Activated B cell treated with CpG ODN at 0.5 μM for 24 hours (primary cell): ENCODE measurements around the gene RAP1A. TPM values are rescaled to one million over a fixed set of nuclear protein-coding genes. Genes with fewer than 3 reads are reported as not detected.

Experiments
- ATAC-seq: fragments of 200-7000 bp; cut with Tn5 transposase; one replicate; pipeline ENCODE4 v1.10.0; 2021; ENCODE audit warnings: low read depth, mild to moderate bottlenecking, moderate library complexity
- CTCF ChIA-PET: fragments of 350-600 bp; sonication (Branson Sonifier 250); formaldehyde crosslinking; loops from one replicate; lab custom pipeline; 2021; ENCODE audit warnings: antibody characterized with exemption; lab: Charles Lee
- POLR2A ChIA-PET: fragments of 350-600 bp; sonication (Branson Sonifier 250); formaldehyde crosslinking; loops from one replicate; lab custom pipeline; 2021; ENCODE audit warnings: antibody characterized with exemption; lab: Charles Lee
- DNase-seq: peaks from one replicate; pipeline ENCODE4 v3.0.0; 2022
- H3K27ac Mint-ChIP-seq: one replicate; pipeline ENCODE4 v1.8.0; 2020; ENCODE audit warnings: mixed read lengths
- H3K27me3 Mint-ChIP-seq: one replicate; pipeline ENCODE4 v1.8.0; 2021; ENCODE audit warnings: mixed read lengths
- H3K36me3 Mint-ChIP-seq: one replicate; pipeline ENCODE4 v1.8.0; 2021; ENCODE audit warnings: low read depth, mixed read lengths
- H3K4me1 Mint-ChIP-seq: one replicate; pipeline ENCODE4 v1.8.0; 2021; ENCODE audit warnings: mixed read lengths
- H3K4me3 Mint-ChIP-seq: one replicate; pipeline ENCODE4 v1.8.0; 2020; ENCODE audit warnings: mild to moderate bottlenecking, mixed read lengths
- H3K9me3 Mint-ChIP-seq: one replicate; pipeline ENCODE4 v1.8.0; 2020; ENCODE audit warnings: mixed read lengths
- CTCF ChIP-seq: fragments of 200-600 bp; IDR thresholded peaks from one replicate; pipeline ENCODE4 v1.8.0; 2022; ENCODE audit warnings: antibody characterized with exemption, mild to moderate bottlenecking
- intact Hi-C: fragments of 100-400 bp; cut with micrococcal nuclease; formaldehyde crosslinking; loops from one replicate; pipeline ENCODE4 v1.15.1; 2024
- total RNA-seq: library from RNA; stranded (reverse); gene quantifications from 2 replicates; pipeline ENCODE4 v1.2.3, GENCODE V29; 2022

RAP1A gene
- total RNA-seq, 1 donor from 2014 or later, result 93.8 TPM

GRCh38 chr1:111758373-111758772 lies 138.8 kb downstream of the RAP1A start:
- TF ChIP-seq CTCF, result no peak
- intact Hi-C loops, result loop anchor here (5.0 kb wide), 3 partner anchors 556 to 796 kb away; partner anchors contain the start of genes DENND2D and LRIF1
- DNase-seq, result no peak
- Mint-ChIP-seq H3K27me3 (no peaks in the 10 kb centered on the region), H3K27ac (peak overlapping the region; percentile 43), H3K4me3 (peak overlapping the region; percentile 16), H3K36me3 (peaks cover 62% of the 10 kb centered on the region), H3K4me1 (peaks cover 30% of the 10 kb centered on the region), H3K9me3 (no peaks in the 10 kb centered on the region)
- CTCF ChIA-PET, result no interaction called here
- POLR2A ChIA-PET, result interaction anchor here (0.7 kb wide), 1 partner anchor 187 kb away, joined by 6 read pairs; no protein-coding TSS in a partner anchor
- ATAC-seq, result no peak

GRCh38 chr1:111761717-111762116 lies 142.1 kb downstream of the RAP1A start:
- Mint-ChIP-seq H3K4me1 (peaks cover 16% of the 10 kb centered on the region), H3K4me3 (no peak overlapping the region)

GRCh38 chr1:111762332-111762731 lies 142.7 kb downstream of the RAP1A start:
- ChIA-PET CTCF (interaction anchor here (1.3 kb wide), 1 partner anchor 255 kb away, joined by 3 read pairs; no protein-coding TSS in a partner anchor), POLR2A (no interaction called here)
- Mint-ChIP-seq H3K4me1 (peaks cover 9% of the 10 kb centered on the region), H3K27me3 (no peaks in the 10 kb centered on the region), H3K36me3 (peaks cover 86% of the 10 kb centered on the region), H3K4me3 (no peak overlapping the region), H3K9me3 (no peaks in the 10 kb centered on the region), H3K27ac (no peak overlapping the region)
- ATAC-seq (no peak), DNase-seq (no peak)
- intact Hi-C loops, result no loop called here
- TF ChIP-seq CTCF, result no peak

More at GRCh38 chr1:111761717-111762116, 142.1 kb downstream of the RAP1A start:
- CTCF ChIA-PET, result interaction anchor here (1.3 kb wide), 1 partner anchor 254 kb away, joined by 3 read pairs; no protein-coding TSS in a partner anchor
- Mint-ChIP-seq H3K36me3 (peaks cover 83% of the 10 kb centered on the region), H3K27me3 (no peaks in the 10 kb centered on the region), H3K27ac (no peak overlapping the region), H3K9me3 (no peaks in the 10 kb centered on the region)
- intact Hi-C loops, result no loop called here
- DNase-seq (no peak), ATAC-seq (no peak)
- POLR2A ChIA-PET, result no interaction called here
- no peak for TF ChIP-seq CTCF

Other genes starting within 250 kb of the RAP1A start
- 1.3 and 3.5 TPM in 2 replicates for gene OVGP1, start 192.1 kb upstream of the RAP1A start, total RNA-seq
- gene WDR77, start 170.5 kb upstream of the RAP1A start, total RNA-seq, result 55.8 and 63.3 TPM in 2 replicates
- 220 and 229 TPM in 2 replicates for gene ATP5PB, start 170.3 kb upstream of the RAP1A start, total RNA-seq
- 29.4 and 33.2 TPM in 2 replicates for gene C1orf162, start 145.8 kb upstream of the RAP1A start, total RNA-seq
- gene ADORA3, start 116.2 kb upstream of the RAP1A start, total RNA-seq, result not detected in 2 replicates
- not detected in 2 replicates for gene TMIGD3, start 116.2 kb upstream of the RAP1A start, total RNA-seq
- gene INKA2, start 119.6 kb downstream of the RAP1A start, total RNA-seq, result 1.3 and 2.1 TPM in 2 replicates
- 21.5 and 22.4 TPM in 2 replicates for gene DDX20, start 136.1 kb downstream of the RAP1A start, total RNA-seq